GM23248 (cell line): ENCODE measurements around the gene ROBO2. TPM values are rescaled to one million over a fixed set of nuclear protein-coding genes. Genes with fewer than 3 reads are reported as not detected.

Experiments used
- DNase-seq: peaks from one replicate; pipeline ENCODE4 v3.0.0-alpha.2; 2015
- H2AFZ ChIP-seq: fragments of 200-600 bp; sonication (generic); 2 replicates; pipeline ENCODE4 v1.6.1; 2016; ENCODE audit warnings: antibody characterized with exemption
- H3F3A ChIP-seq: fragments of 200-600 bp; sonication (generic); 2 replicates; pipeline ENCODE4 v1.6.1; 2016; ENCODE audit warnings: mild to moderate bottlenecking, antibody characterized with exemption, mixed run types; ENCODE audit not compliant: insufficient read depth
- H3K27ac ChIP-seq: fragments of 200-600 bp; sonication (generic); 2 replicates; pipeline ENCODE4 v1.5.1; 2016; ENCODE audit warnings: mild to moderate bottlenecking
- H3K27me3 ChIP-seq: fragments of 200-600 bp; sonication (generic); replicated peaks from 2 replicates; pipeline ENCODE4 v1.6.1; 2016; ENCODE audit warnings: mild to moderate bottlenecking; ENCODE audit not compliant: insufficient read depth
- H3K36me3 ChIP-seq: fragments of 200-600 bp; sonication (generic); 2 replicates; pipeline ENCODE4 v1.6.1; 2016; ENCODE audit warnings: low read depth, mild to moderate bottlenecking
- H3K4me1 ChIP-seq: fragments of 200-600 bp; sonication (generic); 2 replicates; pipeline ENCODE4 v1.6.1; 2016; ENCODE audit warnings: mild to moderate bottlenecking; ENCODE audit not compliant: insufficient read depth
- H3K4me2 ChIP-seq: fragments of 200-600 bp; sonication (generic); one replicate; pipeline ENCODE4 v1.6.1; 2016; ENCODE audit warnings: mild to moderate bottlenecking; ENCODE audit not compliant: unreplicated experiment
- H3K4me3 ChIP-seq: fragments of 200-600 bp; sonication (generic); 2 replicates; pipeline ENCODE4 v1.5.1; 2016; ENCODE audit warnings: mild to moderate bottlenecking
- H3K79me2 ChIP-seq: fragments of 200-600 bp; sonication (generic); 2 replicates; pipeline ENCODE4 v1.6.1; 2016; ENCODE audit warnings: mild to moderate bottlenecking; ENCODE audit not compliant: insufficient read depth
- H3K9ac ChIP-seq: fragments of 200-600 bp; sonication (generic); 2 replicates; pipeline ENCODE4 v1.6.1; 2016; ENCODE audit warnings: mild to moderate bottlenecking
- H3K9me2 ChIP-seq: fragments of 200-600 bp; sonication (generic); 2 replicates; pipeline ENCODE4 v1.6.1; 2016; ENCODE audit warnings: mixed run types, mild to moderate bottlenecking, moderate library complexity; ENCODE audit not compliant: insufficient read depth
- H3K9me3 ChIP-seq: fragments of 200-600 bp; sonication (generic); one replicate; pipeline ENCODE4 v1.6.1; 2017; ENCODE audit warnings: low read depth
- H4K20me1 ChIP-seq: fragments of 200-600 bp; sonication (generic); 2 replicates; pipeline ENCODE4 v1.6.0; 2016; ENCODE audit not compliant: insufficient read depth
- EZH2 ChIP-seq: fragments of 200-600 bp; sonication (generic); IDR thresholded peaks from 2 replicates; pipeline ENCODE4 v1.6.1; 2018; ENCODE audit warnings: antibody characterized with exemption, mild to moderate bottlenecking; ENCODE audit not compliant: insufficient read depth, poor library complexity, severe bottlenecking
- EZH2phosphoT487 ChIP-seq: fragments of 200-600 bp; sonication (generic); IDR thresholded peaks from 2 replicates; pipeline ENCODE4 v1.6.1; 2018; ENCODE audit warnings: antibody characterized with exemption, moderate library complexity, mild to moderate bottlenecking, low read depth; ENCODE audit not compliant: insufficient read depth
- WGBS, 2 experiments: methylation state at CpG; one replicate each; pipeline ENCODE4 v1.1.6; 2015 to 2017; ENCODE audit warnings: low lambda C conversion rate in 2 of 2, low coverage in 1 of 2; ENCODE audit errors: missing lambda C conversion rate in 2 of 2; 5-methylcytosine and 5-hydroxymethylcytosine counted together
- in situ Hi-C: fragments of 300-500 bp; cut with MboI; formaldehyde crosslinking; loops from 2 replicates; pipeline ENCODE4 v1.15.0; 2020
- polyA plus RNA-seq: library from polyadenylated mRNA; unstranded; fragments of >200 nt; fragmentation: Nextera tagmentation; extraction: Ambion mirVana; gene quantifications from 2 replicates; pipeline ENCODE4 v1.2.1, GENCODE V29; 2016
- total RNA-seq: library from RNA; depleted of rRNA; stranded (reverse); fragments of >200 nt; shearing (Covaris generic); gene quantifications from 2 replicates; pipeline ENCODE4 v1.2.3, GENCODE V29; 2014

Gene ROBO2
- total and polyA plus RNA-seq, 2 experiments from 2014 or later, result under 0.01 to 0.05 TPM

DNA sequence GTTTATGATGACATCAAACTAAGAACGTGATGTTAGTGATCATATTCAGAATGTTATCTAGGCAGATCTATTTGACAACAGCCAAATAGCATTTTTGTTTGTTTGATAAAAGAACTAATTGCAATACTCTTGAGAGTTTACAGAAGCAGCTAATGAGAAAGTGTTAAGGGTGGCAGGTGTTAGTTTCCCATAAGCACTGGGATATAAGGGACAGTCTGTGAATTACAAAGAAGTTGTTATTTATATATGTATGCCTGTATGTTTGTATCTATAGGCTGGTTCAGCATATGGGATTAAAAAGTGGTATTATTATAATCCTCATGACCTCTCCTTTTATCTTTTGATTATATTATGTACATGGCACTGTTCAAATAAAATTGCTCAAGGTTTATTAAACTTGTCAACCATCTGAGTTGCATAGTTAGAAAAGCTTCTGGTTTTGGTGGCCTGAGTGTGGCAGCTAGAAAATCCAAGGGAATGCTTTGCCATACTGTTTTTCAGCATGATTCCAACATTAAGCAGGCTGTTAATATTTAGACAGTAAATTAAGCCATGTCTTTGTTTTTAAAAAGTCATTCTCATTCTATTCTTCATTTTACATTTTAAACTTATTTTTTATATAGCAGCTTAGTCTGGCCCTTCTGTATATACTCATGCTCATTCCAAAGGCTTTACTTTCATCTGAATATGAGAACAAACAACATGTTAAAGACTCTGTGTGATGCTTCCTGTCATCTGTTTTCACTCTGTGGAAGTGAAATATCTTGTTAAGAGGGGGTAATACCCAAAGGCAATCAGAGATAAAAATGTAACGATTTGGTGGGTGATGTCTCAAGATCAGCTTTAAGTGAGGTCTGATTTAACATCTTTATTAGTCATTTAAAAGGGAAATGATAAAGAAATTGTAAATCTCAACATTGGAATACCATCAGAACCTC is 13.1 kb downstream of the ROBO2 start:
- in situ Hi-C loops, result no loop called here

DNA sequence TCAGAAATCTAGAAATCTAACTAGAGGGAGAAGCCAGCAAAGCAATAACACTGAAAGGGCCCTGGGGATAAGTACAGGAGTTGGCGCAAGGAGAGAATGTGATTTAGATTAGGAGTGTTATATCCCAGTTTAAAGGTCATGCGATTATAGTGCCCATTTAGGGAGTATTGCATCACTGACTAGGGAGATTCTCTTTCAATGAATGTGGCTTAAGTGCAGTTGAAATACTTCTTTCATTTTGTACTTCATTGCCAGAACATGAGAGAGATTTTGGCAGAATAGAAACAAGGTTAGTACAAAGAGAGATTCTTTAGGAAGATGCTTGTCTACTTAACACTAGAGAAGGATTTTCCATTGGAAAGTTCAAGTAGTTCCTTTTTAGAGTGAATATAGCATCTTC is 13.9 kb downstream of the ROBO2 start:
- no peak overlapping the region for H3K9ac ChIP-seq
- H2AFZ ChIP-seq, result no peak overlapping the region
- 37 to 44% methylated on average over 2 of the region's 2 CpGs for WGBS, 2 experiments
- H4K20me1 ChIP-seq, result no peaks in the 10 kb centered on the region
- no peaks in the 10 kb centered on the region for H3K4me1 ChIP-seq
- no peaks in the 10 kb centered on the region for H3K79me2 ChIP-seq
- H3K9me3 ChIP-seq, result no peaks in the 10 kb centered on the region
- H3K27ac ChIP-seq, result no peak overlapping the region
- H3K4me3 ChIP-seq, result no peak overlapping the region
- H3K9me2 ChIP-seq, result no peaks in the 10 kb centered on the region
- in situ Hi-C loops, result no loop called here
- H3K36me3 ChIP-seq, result no peaks in the 10 kb centered on the region
- TF ChIP-seq EZH2phosphoT487 (no peak), EZH2 (no peak)
- no peaks in the 10 kb centered on the region for H3K27me3 ChIP-seq
- no peaks in the 10 kb centered on the region for H3F3A ChIP-seq
- H3K4me2 ChIP-seq, result no peak overlapping the region
- DNase-seq, result no peak

More for the DNA sequence above, 13.1 kb downstream of the ROBO2 start:
- H3K9me3 ChIP-seq, result no peaks in the 10 kb centered on the region
- no peaks in the 10 kb centered on the region for H3F3A ChIP-seq
- H3K9me2 ChIP-seq, result no peaks in the 10 kb centered on the region
- no peak overlapping the region for H3K4me2 ChIP-seq
- no peak overlapping the region for H3K27ac ChIP-seq
- no peaks in the 10 kb centered on the region for H4K20me1 ChIP-seq
- no peak for TF ChIP-seq EZH2
- no peak overlapping the region for H2AFZ ChIP-seq
- H3K4me1 ChIP-seq, result no peaks in the 10 kb centered on the region
- DNase-seq, result no peak
- no peaks in the 10 kb centered on the region for H3K79me2 ChIP-seq
- H3K36me3 ChIP-seq, result no peaks in the 10 kb centered on the region
- H3K9ac ChIP-seq, result no peak overlapping the region
- no peak overlapping the region for H3K4me3 ChIP-seq
- WGBS, 2 experiments, result 2 to 7% methylated on average over 2 of the region's 2 CpGs
- no peaks in the 10 kb centered on the region for H3K27me3 ChIP-seq

GRCh38 chr3:77055841-77056341 is 16.0 kb downstream of the ROBO2 start:
- H3K4me3 ChIP-seq, result no peak overlapping the region
- no peaks in the 10 kb centered on the region for H3F3A ChIP-seq
- 41 to 44% methylated on average over 4 of the region's 4 CpGs for WGBS, 2 experiments
- H4K20me1 ChIP-seq, result no peaks in the 10 kb centered on the region
- in situ Hi-C loops, result no loop called here
- no peak overlapping the region for H3K9ac ChIP-seq
- no peak overlapping the region for H3K4me2 ChIP-seq
- H3K9me2 ChIP-seq, result no peaks in the 10 kb centered on the region
- no peak overlapping the region for H2AFZ ChIP-seq
- H3K27me3 ChIP-seq, result no peaks in the 10 kb centered on the region
- no peaks in the 10 kb centered on the region for H3K4me1 ChIP-seq
- no peaks in the 10 kb centered on the region for H3K36me3 ChIP-seq
- TF ChIP-seq EZH2, result no peak
- H3K79me2 ChIP-seq, result no peaks in the 10 kb centered on the region
- H3K27ac ChIP-seq, result no peak overlapping the region
- H3K9me3 ChIP-seq, result no peaks in the 10 kb centered on the region
- no peak for DNase-seq

DNA sequence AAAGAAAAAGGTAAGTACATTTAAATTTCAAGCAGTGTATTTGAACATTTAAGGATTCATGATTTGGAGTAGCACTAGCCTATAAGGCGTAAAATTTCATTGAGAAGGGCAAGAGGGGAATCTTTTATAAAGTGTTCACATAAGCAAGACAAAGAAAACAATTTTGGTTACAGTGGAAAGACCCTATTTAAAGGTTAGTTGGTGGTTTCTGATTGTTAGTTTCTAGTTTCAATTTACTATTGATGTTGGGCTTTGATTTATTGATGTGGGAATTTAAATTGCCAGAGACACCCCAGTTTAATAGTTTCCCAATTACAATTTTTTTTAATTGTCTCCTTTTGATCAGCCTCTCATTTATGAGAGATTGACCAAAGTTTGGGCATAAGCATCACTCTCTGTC is 19.5 kb downstream of the ROBO2 start:
- no peaks in the 10 kb centered on the region for H3F3A ChIP-seq
- no peaks in the 10 kb centered on the region for H3K36me3 ChIP-seq
- H3K4me3 ChIP-seq, result no peak overlapping the region
- H2AFZ ChIP-seq, result no peak overlapping the region
- TF ChIP-seq EZH2 (no peak), EZH2phosphoT487 (no peak)
- no peaks in the 10 kb centered on the region for H3K79me2 ChIP-seq
- no peak overlapping the region for H3K27ac ChIP-seq
- no peak overlapping the region for H3K4me2 ChIP-seq
- no peaks in the 10 kb centered on the region for H3K9me2 ChIP-seq
- no peaks in the 10 kb centered on the region for H3K9me3 ChIP-seq
- no peak overlapping the region for H3K9ac ChIP-seq
- no peaks in the 10 kb centered on the region for H4K20me1 ChIP-seq
- 42 to 44% methylated on average over 1 of the region's 1 CpG for WGBS, 2 experiments
- DNase-seq, result no peak
- H3K27me3 ChIP-seq, result no peaks in the 10 kb centered on the region
- in situ Hi-C loops, result no loop called here
- H3K4me1 ChIP-seq, result no peaks in the 10 kb centered on the region
